Neural crest cell (in vitro differentiated cells): ENCODE results near the gene DYNC1I1. TPM values are rescaled to one million over a fixed set of nuclear protein-coding genes. Genes with fewer than 3 reads are reported as not detected.

ENCODE experiments used
- DNase-seq: peaks from one replicate; pipeline ENCODE4 v3.0.0; 2021; ENCODE audit warnings: low read depth, mixed read lengths, low spot score
- H3K27ac Mint-ChIP-seq: one replicate; pipeline ENCODE4 v1.8.0; 2021; ENCODE audit warnings: mild to moderate bottlenecking, mixed read lengths; ENCODE audit not compliant: unreplicated experiment
- H3K27me3 Mint-ChIP-seq: 2 replicates; pipeline ENCODE4 v1.8.0; 2021; ENCODE audit warnings: low read depth, mild to moderate bottlenecking, mixed read lengths
- H3K36me3 Mint-ChIP-seq: 2 replicates; pipeline ENCODE4 v1.8.0; 2021; ENCODE audit warnings: low read depth, mild to moderate bottlenecking, mixed read lengths
- H3K4me1 Mint-ChIP-seq: 2 replicates; pipeline ENCODE4 v1.8.0; 2021; ENCODE audit warnings: mixed read lengths
- H3K4me3 Mint-ChIP-seq: one replicate; pipeline ENCODE4 v1.8.0; 2021; ENCODE audit warnings: mild to moderate bottlenecking, mixed read lengths
- H3K9me3 Mint-ChIP-seq: 2 replicates; pipeline ENCODE4 v1.8.0; 2021; ENCODE audit warnings: mixed read lengths
- CTCF ChIP-seq: fragments of 200-600 bp; sonication (generic); conservative IDR thresholded peaks from 2 replicates; pipeline ENCODE4 v1.5.0; 2021; ENCODE audit warnings: antibody characterized with exemption, mild to moderate bottlenecking
- total RNA-seq: library from RNA; stranded (reverse); gene quantifications from 2 replicates; pipeline ENCODE4 v1.2.1, GENCODE V29; 2021

The DYNC1I1 gene
- total RNA-seq, 1 donor from 2014 or later = 0.79 TPM

GRCh38 chr7:95824616-95825015 is 52.3 kb downstream of the DYNC1I1 start:
- peaks cover 15% of the 10 kb centered on the region for H3K4me1 Mint-ChIP-seq
- no peaks in the 10 kb centered on the region for H3K9me3 Mint-ChIP-seq
- DNase-seq = no peak
- H3K27me3 Mint-ChIP-seq = no peaks in the 10 kb centered on the region
- H3K4me3 Mint-ChIP-seq = no peak overlapping the region
- H3K27ac Mint-ChIP-seq = no peak overlapping the region
- H3K36me3 Mint-ChIP-seq = no peaks in the 10 kb centered on the region
- TF ChIP-seq CTCF = no peak

GRCh38 chr7:95828824-95829790 is 56.8 kb downstream of the DYNC1I1 start:
- DNase-seq = no peak
- Mint-ChIP-seq H3K4me3 (no peak overlapping the region), H3K9me3 (no peaks in the 10 kb centered on the region), H3K27ac (no peak overlapping the region), H3K27me3 (no peaks in the 10 kb centered on the region), H3K36me3 (no peaks in the 10 kb centered on the region), H3K4me1 (peaks cover 15% of the 10 kb centered on the region)
- TF ChIP-seq CTCF = no peak

GRCh38 chr7:95840953-95841950 is 68.9 kb downstream of the DYNC1I1 start:
- Mint-ChIP-seq H3K4me1 (no peaks in the 10 kb centered on the region), H3K9me3 (peaks cover 4% of the 10 kb centered on the region), H3K4me3 (no peak overlapping the region), H3K36me3 (peaks cover 4% of the 10 kb centered on the region), H3K27me3 (no peaks in the 10 kb centered on the region), H3K27ac (no peak overlapping the region)
- peak; percentile 48 for TF ChIP-seq CTCF
- DNase-seq = no peak

- Mint-ChIP-seq H3K4me1 (no peaks in the 10 kb centered on the region), H3K27me3 (no peaks in the 10 kb centered on the region), H3K27ac (no peak overlapping the region), H3K9me3 (no peaks in the 10 kb centered on the region), H3K36me3 (no peaks in the 10 kb centered on the region), H3K4me3 (no peak overlapping the region)
- no peak for DNase-seq
- TF ChIP-seq CTCF = no peak
Observed at GRCh38 chr7:95843286-95843685, 70.9 kb downstream of the DYNC1I1 start.

- Mint-ChIP-seq H3K36me3 (no peaks in the 10 kb centered on the region), H3K27ac (no peak overlapping the region), H3K4me3 (no peak overlapping the region), H3K27me3 (no peaks in the 10 kb centered on the region), H3K4me1 (no peaks in the 10 kb centered on the region), H3K9me3 (no peaks in the 10 kb centered on the region)
- no peak for DNase-seq
- no peak for TF ChIP-seq CTCF
Observed at GRCh38 chr7:95845007-95845406, 72.7 kb downstream of the DYNC1I1 start.
